Astrocyte of the spinal cord (primary cell): ENCODE results near the gene SPATA31A1.
"Not testable (repeated sequence)": the region's sequence is repeated elsewhere in the genome, so short reads cannot be mapped to it uniquely, and the experiment has no call there.

Source experiments
- DNase-seq: peaks from one replicate; pipeline ENCODE4 v3.0.0; 2011; ENCODE audit warnings: low read depth, low spot score
- H3K4me3 ChIP-seq: 2 replicates; pipeline ENCODE4 v1.5.1; 2011; ENCODE audit warnings: low read depth, mild to moderate bottlenecking, low read length, moderate library complexity
- in situ Hi-C: cut with HindIII; loops from 2 replicates; pipeline ENCODE4 v1.10.0; 2017; ENCODE audit warnings: low sequenced_read_pairs

Gene SPATA31A1

DNA sequence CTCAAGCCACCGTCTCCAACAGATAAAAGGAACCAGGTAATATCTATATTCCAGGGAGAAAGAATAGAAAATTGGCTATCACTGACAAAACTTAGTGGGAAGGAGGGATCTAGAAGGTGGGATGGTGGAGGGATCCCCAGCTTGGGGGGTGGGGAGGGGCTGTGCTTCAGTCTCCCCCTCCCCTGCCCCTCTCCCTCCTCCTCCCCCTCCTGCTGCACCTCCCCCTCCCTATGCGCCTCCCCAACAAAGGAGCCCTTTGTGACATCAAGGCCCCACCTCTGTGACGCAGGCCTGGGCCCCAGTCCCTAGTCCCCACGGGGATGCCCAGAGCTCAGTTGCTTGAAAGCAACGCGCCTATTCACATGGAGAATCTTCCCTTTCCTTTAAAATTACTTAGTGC lies at the start of gene SPATA31A1:
TSS of gene SPATA31A1 (plus strand) at position 301 of the 400 bp plus-strand sequence. CDS start at position 363, 62 bp downstream.
- DNase-seq, in situ Hi-C loops, H3K4me3 ChIP-seq: not testable (repeated sequence)

- in situ Hi-C loops, result not testable (repeated sequence)
Measured at GRCh38 chr9:39407261-39408204, 52.1 kb downstream of the SPATA31A1 start.

DNA sequence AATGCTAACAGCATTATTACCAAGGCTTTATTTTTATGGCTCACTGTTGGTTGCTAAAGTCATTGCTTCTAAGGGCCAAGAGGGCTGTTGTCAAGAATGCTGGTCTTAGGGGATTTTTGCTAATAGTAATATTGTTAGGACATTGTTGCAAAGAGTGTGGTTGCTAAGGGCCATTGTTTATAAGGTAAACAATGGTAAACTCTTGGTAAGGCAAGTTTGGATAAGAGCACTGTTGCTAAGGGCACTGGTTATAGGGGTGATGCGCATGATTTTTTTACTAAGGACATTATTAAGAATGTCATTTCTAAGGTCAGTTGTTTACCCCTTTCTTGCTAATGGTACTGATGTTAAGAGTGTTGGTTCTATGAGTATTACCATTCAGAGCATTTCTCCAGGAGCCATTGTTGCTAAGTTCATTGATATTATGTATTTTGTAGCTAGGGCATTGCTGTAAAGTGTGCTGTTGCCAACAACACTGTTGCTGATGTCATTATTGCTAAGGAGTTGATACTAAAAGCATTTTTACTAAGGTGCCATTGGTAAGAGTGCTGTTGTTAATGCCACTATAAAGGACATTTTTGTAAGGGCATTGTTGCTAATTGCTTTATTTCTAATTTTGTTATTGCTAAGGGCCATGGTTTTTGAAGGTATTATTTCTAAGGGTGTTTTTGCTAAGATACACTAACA lies 55.9 kb downstream of the SPATA31A1 start:
- in situ Hi-C loops, H3K4me3 ChIP-seq, DNase-seq: not testable (repeated sequence)

More at GRCh38 chr9:39407261-39408204, 52.1 kb downstream of the SPATA31A1 start:
- not testable (repeated sequence) for H3K4me3 ChIP-seq, DNase-seq
